ENCODE measurements around the gene CLOCK. TPM values are rescaled to one million over a fixed set of nuclear protein-coding genes. Genes with fewer than 3 reads are reported as not detected.

The CLOCK gene
- total and polyA plus RNA-seq, 2 of the 13 experiments (the other 11 are each of a cell fraction or from before 2014, with no cell fraction given): 8.8 to 13.5 TPM

DNA sequence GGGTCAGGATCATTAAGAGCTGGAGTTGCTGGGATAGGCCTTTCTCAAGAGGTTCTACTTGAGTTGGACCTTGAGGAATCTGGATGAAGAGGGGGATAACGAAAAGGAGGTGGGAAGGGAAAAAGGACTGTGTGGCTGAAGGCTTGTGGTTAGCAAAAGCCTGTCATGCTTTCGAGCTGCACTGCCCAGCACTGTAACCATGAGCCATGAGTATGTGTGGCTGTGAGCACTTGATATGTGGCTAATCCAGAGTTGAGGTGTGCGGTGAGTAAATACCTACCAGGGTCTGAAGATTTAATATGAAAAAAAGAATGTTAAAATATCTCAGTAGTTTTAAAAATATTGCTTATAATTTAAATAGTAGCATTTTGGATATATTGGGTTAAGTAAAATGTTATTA, 139.6 kb downstream of the CLOCK start:
- Histone ChIP-seq H3K9ac (ENCODE audit: insufficient read depth, low read depth, low read length) (no peak overlapping the region), H3K4me1 (ENCODE audit: insufficient read depth, low read length) (peaks cover 10% of the 10 kb centered on the region), H3K36me3 (replicated peaks in 1 of 2; ENCODE audit: control insufficient read depth in 1 of 2, insufficient read depth in 2 of 2, low read length in 2 of 2) (peaks cover 5 to 26% of the 10 kb centered on the region in 2 experiments; a peak in 4 of 5 replicates), H2AFZ (ENCODE audit: low read length) (no peak overlapping the region), H3K27me3 (ENCODE audit: control insufficient read depth in 1 of 2, insufficient read depth in 2 of 2, low read length in 2 of 2) (no peaks in the 10 kb centered on the region), H3K4me2 (ENCODE audit: low read depth, low read length) (no peak overlapping the region), H3K9me3 (ENCODE audit: low read length) (no peaks in the 10 kb centered on the region), H3K79me2 (ENCODE audit: insufficient read depth, low read length) (peaks cover 57% of the 10 kb centered on the region), H4K20me1 (ENCODE audit: insufficient read depth, low read length) (peaks cover 9% of the 10 kb centered on the region), H3K4me3 (replicated peaks in 1 of 3; ENCODE audit: insufficient read depth in 1 of 3, low read depth in 2 of 3, low read length in 3 of 3) (no peak overlapping the region), H3K27ac (ENCODE audit: extremely low read length, insufficient read depth, low read length) (no peak overlapping the region)
- CTCF ChIA-PET (ENCODE audit: low intra/inter-chr PET ratio, low total read pairs): no interaction called here
- ATAC-seq: no peak
- 98% methylated on average over 3 of the region's 3 CpGs for WGBS (ENCODE audit: low lambda C conversion rate)
- DNase-seq (ENCODE audit: low spot score): no peak
- FAIRE-seq: no peak
- BruUV-seq (replicated peaks): no TSS peak
- TF ChIP-seq, protein P1, sequence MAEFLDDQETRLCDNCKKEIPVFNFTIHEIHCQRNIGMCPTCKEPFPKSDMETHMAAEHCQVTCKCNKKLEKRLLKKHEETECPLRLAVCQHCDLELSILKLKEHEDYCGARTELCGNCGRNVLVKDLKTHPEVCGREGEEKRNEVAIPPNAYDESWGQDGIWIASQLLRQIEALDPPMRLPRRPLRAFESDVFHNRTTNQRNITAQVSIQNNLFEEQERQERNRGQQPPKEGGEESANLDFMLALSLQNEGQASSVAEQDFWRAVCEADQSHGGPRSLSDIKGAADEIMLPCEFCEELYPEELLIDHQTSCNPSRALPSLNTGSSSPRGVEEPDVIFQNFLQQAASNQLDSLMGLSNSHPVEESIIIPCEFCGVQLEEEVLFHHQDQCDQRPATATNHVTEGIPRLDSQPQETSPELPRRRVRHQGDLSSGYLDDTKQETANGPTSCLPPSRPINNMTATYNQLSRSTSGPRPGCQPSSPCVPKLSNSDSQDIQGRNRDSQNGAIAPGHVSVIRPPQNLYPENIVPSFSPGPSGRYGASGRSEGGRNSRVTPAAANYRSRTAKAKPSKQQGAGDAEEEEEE (CRISPR knock-in tag; IDR thresholded peaks at IDR 0.05; ENCODE audit: borderline replicate concordance): no peak
- TF ChIP-seq RBM22 (optimal IDR thresholded peaks at IDR 0.05; ENCODE audit: low read length): peak; percentile 61
- POLR2A ChIA-PET: no interaction called here
- in situ Hi-C loops (cut with HindIII; ENCODE audit: extremely low pct_ligation_motif_present, low pct_unique_long_range_greater_than_20kb) (no loop called here), intact Hi-C loops (cut with micrococcal nuclease; ENCODE audit: unreplicated experiment) (no loop called here)

DNA sequence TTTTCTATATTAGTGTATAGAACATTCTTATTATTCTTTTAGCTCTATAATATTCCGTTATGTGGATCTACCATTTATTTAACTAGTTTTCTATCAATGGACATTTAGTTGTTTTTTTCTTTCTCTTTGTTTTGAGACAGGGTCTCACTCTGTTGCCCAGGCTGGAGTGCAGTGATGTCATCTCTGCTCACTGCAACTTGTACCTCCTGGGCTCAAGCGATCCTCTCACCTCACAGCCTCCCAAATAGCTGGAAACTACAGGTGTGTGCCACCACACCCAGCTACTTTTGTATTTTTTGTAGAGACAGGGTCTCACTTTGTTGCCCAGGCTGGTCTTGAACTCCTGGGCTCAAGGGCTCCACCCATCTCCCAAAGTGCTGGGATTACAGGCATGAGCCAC, 140.2 kb downstream of the CLOCK start:
- intact Hi-C loops (cut with micrococcal nuclease; ENCODE audit: unreplicated experiment) (no loop called here), in situ Hi-C loops (cut with HindIII; ENCODE audit: extremely low pct_ligation_motif_present, low pct_unique_long_range_greater_than_20kb) (no loop called here)
- BruUV-seq (replicated peaks): no TSS peak
- WGBS (ENCODE audit: low lambda C conversion rate): 96% methylated on average over 2 of the region's 2 CpGs
- ATAC-seq (no peak), FAIRE-seq (no peak), DNase-seq (ENCODE audit: low spot score) (no peak)
- no peak overlapping the region for H3K4me3 ChIP-seq (replicated peaks in 1 of 3; ENCODE audit: insufficient read depth in 1 of 3, low read depth in 2 of 3, low read length in 3 of 3)
- peaks cover 9% of the 10 kb centered on the region for H4K20me1 ChIP-seq (ENCODE audit: insufficient read depth, low read length)
- no peak overlapping the region for H3K27ac ChIP-seq (ENCODE audit: extremely low read length, insufficient read depth, low read length)
- ChIA-PET CTCF (ENCODE audit: low intra/inter-chr PET ratio, low total read pairs) (no interaction called here), POLR2A (no interaction called here)
- no peak overlapping the region for H3K4me2 ChIP-seq (ENCODE audit: low read depth, low read length)
- peaks cover 10% of the 10 kb centered on the region for H3K4me1 ChIP-seq (ENCODE audit: insufficient read depth, low read length)
- H3K27me3 ChIP-seq (ENCODE audit: control insufficient read depth in 1 of 2, insufficient read depth in 2 of 2, low read length in 2 of 2): no peaks in the 10 kb centered on the region
- H3K79me2 ChIP-seq (ENCODE audit: insufficient read depth, low read length): peaks cover 57% of the 10 kb centered on the region
- no peak overlapping the region for H3K9ac ChIP-seq (ENCODE audit: insufficient read depth, low read depth, low read length)
- no peaks in the 10 kb centered on the region for H3K9me3 ChIP-seq (ENCODE audit: low read length)
- H2AFZ ChIP-seq (ENCODE audit: low read length): no peak overlapping the region
- no peak for TF ChIP-seq BRD4 (CRISPR knock-in tag; IDR thresholded peaks at IDR 0.05)
- no peak for TF ChIP-seq PRDM15 (CRISPR knock-in tag; IDR thresholded peaks at IDR 0.05)
- TF ChIP-seq ZNF121 (CRISPR knock-in tag; IDR thresholded peaks at IDR 0.05): peak; percentile 54; the same call in 1 of the 2 replicates
- peaks cover 3 to 20% of the 10 kb centered on the region in 2 experiments; a peak in 3 of 5 replicates for H3K36me3 ChIP-seq (replicated peaks in 1 of 2; ENCODE audit: control insufficient read depth in 1 of 2, insufficient read depth in 2 of 2, low read length in 2 of 2)
